Activated CD4-positive, alpha-beta memory T cell treated with anti-CD3 and anti-CD28 coated beads, Interleukin-2, amount 10 ng/mL, durations not matched to agents 7 days and 5 days (primary cell): ENCODE measurements around the gene RPS6KB2. TPM values are rescaled to one million over a fixed set of nuclear protein-coding genes. Genes with fewer than 3 reads are reported as not detected.

Experiments used
- CTCF ChIA-PET: fragments of 350-600 bp; sonication (Branson Sonifier 250); formaldehyde crosslinking; loops from one replicate; lab custom pipeline; 2021; ENCODE audit warnings: antibody characterized with exemption, inconsistent platforms; lab: Charles Lee
- POLR2A ChIA-PET: fragments of 350-600 bp; sonication (Branson Sonifier 250); formaldehyde crosslinking; loops from one replicate; lab custom pipeline; 2021; ENCODE audit warnings: antibody characterized with exemption; lab: Charles Lee
- DNase-seq: peaks from one replicate; pipeline ENCODE4 v3.0.0-alpha.2; 2020
- H3K27ac Mint-ChIP-seq: one replicate; pipeline ENCODE4 v1.8.0; 2021; ENCODE audit warnings: mild to moderate bottlenecking, mixed read lengths
- H3K27me3 Mint-ChIP-seq: one replicate; pipeline ENCODE4 v1.8.0; 2021; ENCODE audit warnings: mixed read lengths
- H3K36me3 Mint-ChIP-seq: one replicate; pipeline ENCODE4 v1.8.0; 2021; ENCODE audit warnings: low read depth, mixed read lengths
- H3K4me1 Mint-ChIP-seq: one replicate; pipeline ENCODE4 v1.8.0; 2021; ENCODE audit warnings: mixed read lengths
- H3K4me3 Mint-ChIP-seq: one replicate; pipeline ENCODE4 v1.8.0; 2021; ENCODE audit warnings: mild to moderate bottlenecking, mixed read lengths
- H3K9me3 Mint-ChIP-seq: one replicate; pipeline ENCODE4 v1.8.0; 2021; ENCODE audit warnings: mixed read lengths
- total RNA-seq, 2 experiments: library from RNA; stranded (reverse); gene quantifications; one replicate each; pipeline ENCODE4 v1.2.3, GENCODE V29; 2021

The RPS6KB2 gene
- total RNA-seq, 2 experiments from 2014 or later: 56.9 to 57.1 TPM

DNA sequence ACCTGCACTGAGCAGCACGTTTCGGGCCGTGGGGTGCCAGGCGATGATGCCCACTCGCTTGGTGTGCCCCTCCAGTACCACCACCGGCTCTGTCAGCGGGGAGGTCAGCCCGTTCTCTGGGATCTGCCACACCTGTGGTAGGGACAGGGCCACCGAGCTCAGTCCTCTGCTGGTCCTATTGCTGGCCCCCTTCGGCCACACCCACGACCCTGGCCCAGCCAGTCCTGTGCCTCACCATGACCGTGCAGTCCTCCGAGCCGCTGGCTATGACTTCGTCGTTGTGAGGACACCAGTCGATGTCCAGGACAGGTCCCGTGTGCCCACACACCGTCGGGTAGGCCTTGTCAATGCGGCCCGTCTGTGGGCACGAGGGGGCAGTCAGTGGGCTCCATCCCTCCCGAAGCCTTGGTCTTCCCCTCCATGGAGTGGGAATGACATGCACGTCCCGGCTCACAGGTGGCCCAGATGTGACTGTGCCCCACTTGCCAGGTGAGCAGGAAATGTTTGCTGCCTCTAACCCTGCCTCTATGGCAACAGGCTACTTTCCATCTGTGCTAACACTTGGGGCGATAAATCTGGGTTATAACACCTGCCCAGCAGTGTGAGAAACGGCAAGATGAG is 13.5 kb downstream of the RPS6KB2 start:
- CTCF ChIA-PET: interaction anchor here (0.9 kb wide), 1 partner anchor 59 kb away, joined by 3 read pairs; no protein-coding TSS in a partner anchor
- POLR2A ChIA-PET: interaction anchor here (1.1 to 15.2 kb wide), 6 partner anchors 9 to 42 kb away, joined by 3 to 361 read pairs (median 85); partner anchors contain the start of genes AIP, PPP1CA, RPS6KB2 and TBC1D10C
- H3K9me3 Mint-ChIP-seq: no peaks in the 10 kb centered on the region
- H3K4me3 Mint-ChIP-seq: peak overlapping the region; percentile 60
- peak overlapping the region; percentile 97 for H3K27ac Mint-ChIP-seq
- peaks cover 70% of the 10 kb centered on the region for H3K4me1 Mint-ChIP-seq
- no peaks in the 10 kb centered on the region for H3K27me3 Mint-ChIP-seq
- DNase-seq: no peak
- H3K36me3 Mint-ChIP-seq: peaks cover 31% of the 10 kb centered on the region

GRCh38 chr11:67442504-67443404 is 14.5 kb downstream of the RPS6KB2 start:
- Mint-ChIP-seq H3K9me3 (no peaks in the 10 kb centered on the region), H3K4me3 (peak overlapping the region; percentile 60), H3K36me3 (peaks cover 24% of the 10 kb centered on the region), H3K27me3 (no peaks in the 10 kb centered on the region), H3K27ac (peak overlapping the region; percentile 97), H3K4me1 (peaks cover 78% of the 10 kb centered on the region)
- ChIA-PET CTCF (no interaction called here), POLR2A (interaction anchor here (1.1 to 1.4 kb wide), 4 partner anchors 14 to 35 kb away, joined by 3 to 5 read pairs (median 4); partner anchors contain the start of gene RPS6KB2)
- no peak for DNase-seq

GRCh38 chr11:67445515-67445914 is 17.2 kb downstream of the RPS6KB2 start:
- peaks cover 2% of the 10 kb centered on the region for H3K27me3 Mint-ChIP-seq
- peak overlapping the region; percentile 82 for H3K27ac Mint-ChIP-seq
- H3K4me1 Mint-ChIP-seq: peaks cover 72% of the 10 kb centered on the region
- no peaks in the 10 kb centered on the region for H3K9me3 Mint-ChIP-seq
- CTCF ChIA-PET: no interaction called here
- no peak for DNase-seq
- peaks cover 4% of the 10 kb centered on the region for H3K36me3 Mint-ChIP-seq
- POLR2A ChIA-PET: interaction anchor here (1.0 to 1.9 kb wide), 4 partner anchors 9 to 59 kb away, joined by 3 to 13 read pairs (median 6); partner anchors contain the start of genes PITPNM1 and PTPRCAP
- peak overlapping the region; percentile 9 for H3K4me3 Mint-ChIP-seq

DNA sequence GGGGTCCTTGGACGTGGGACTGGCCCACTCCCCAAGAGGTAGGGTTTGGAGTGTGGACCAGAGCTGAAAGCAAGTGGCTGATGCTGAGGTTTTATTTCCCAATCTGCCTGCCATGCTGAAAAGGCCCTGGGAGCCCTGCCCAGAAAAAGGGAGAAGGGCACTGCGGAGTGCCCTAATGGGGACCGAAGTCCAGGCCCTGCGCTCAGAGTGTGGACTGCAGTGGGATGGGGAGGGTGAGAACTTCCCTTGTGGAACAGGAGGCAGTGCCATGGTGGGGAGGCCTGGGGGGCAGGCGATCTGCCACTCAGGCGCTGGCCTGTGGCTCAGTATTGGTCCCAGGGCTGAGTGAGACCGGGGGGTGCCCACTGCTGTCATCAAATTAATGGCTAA is 19.9 kb downstream of the RPS6KB2 start:
- Mint-ChIP-seq H3K4me3 (no peak overlapping the region), H3K9me3 (no peaks in the 10 kb centered on the region), H3K27ac (peak overlapping the region; percentile 47), H3K27me3 (peaks cover 5% of the 10 kb centered on the region), H3K36me3 (no peaks in the 10 kb centered on the region), H3K4me1 (peaks cover 52% of the 10 kb centered on the region)
- no peak for DNase-seq
- CTCF ChIA-PET: interaction anchor here (1.0 kb wide), 1 partner anchor 9 kb away, joined by 3 read pairs; no protein-coding TSS in a partner anchor
- POLR2A ChIA-PET: interaction anchor here (1.0 to 5.5 kb wide), 5 partner anchors 10 to 20 kb away, joined by 3 to 59 read pairs (median 4); partner anchors contain the start of genes PTPRCAP and RPS6KB2

- Mint-ChIP-seq H3K36me3 (no peaks in the 10 kb centered on the region), H3K27me3 (peaks cover 5% of the 10 kb centered on the region), H3K4me1 (peaks cover 48% of the 10 kb centered on the region), H3K27ac (no peak overlapping the region), H3K9me3 (no peaks in the 10 kb centered on the region), H3K4me3 (no peak overlapping the region)
- ChIA-PET CTCF (interaction anchor here (0.9 kb wide), 1 partner anchor 48 kb away, joined by 3 read pairs; the partner anchor contains the start of gene PPP1CA), POLR2A (interaction anchor here (1.1 to 5.5 kb wide), 4 partner anchors 11 to 21 kb away, joined by 3 to 59 read pairs (median 6); partner anchors contain the start of genes PTPRCAP and RPS6KB2)
- DNase-seq: no peak
Observed at GRCh38 chr11:67449116-67449844, 21.0 kb downstream of the RPS6KB2 start.

DNA sequence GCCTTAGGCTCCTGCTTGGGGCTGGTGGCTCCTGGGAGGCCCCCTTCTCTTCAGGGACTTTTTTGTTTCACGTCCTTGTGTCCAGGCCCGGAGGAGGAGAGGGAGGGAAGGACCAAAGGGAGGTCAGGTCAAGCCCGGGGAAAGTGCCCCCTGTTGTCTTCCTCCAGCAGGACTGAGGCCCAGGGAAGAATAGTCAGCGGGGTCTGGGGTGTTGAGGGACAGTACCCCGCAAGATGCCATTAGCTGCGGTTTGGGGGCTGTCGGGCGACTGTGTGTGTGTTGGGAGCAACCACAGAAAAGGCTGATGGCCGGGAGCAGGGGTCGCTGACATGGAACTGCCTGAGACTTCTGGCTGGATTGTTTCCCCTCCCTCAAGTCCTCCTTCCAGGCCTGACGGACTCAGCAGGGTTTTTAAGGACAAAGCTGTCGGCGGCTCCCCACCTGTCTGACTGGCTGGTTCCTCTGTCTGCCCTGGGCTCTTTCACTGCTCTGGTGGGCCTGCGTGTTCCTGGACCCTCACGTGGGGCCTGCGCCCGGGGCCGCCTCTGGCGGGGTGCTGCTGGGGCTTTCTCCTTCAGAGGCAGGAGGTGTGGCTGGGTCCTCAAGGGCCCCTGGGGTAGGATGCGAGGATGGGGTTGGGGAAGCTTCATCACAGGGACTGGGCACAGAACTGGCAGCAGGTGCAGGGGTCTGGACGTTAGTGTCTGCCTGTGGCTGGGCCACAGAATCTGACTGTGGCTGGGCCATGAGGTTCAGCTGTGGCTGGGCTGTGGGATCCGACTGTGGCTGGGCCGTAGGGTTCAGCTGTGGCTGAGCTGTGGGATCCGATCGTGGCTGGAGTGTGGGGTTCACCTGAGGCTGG is 22.7 kb downstream of the RPS6KB2 start:
- no peak overlapping the region for H3K27ac Mint-ChIP-seq
- no peak overlapping the region for H3K4me3 Mint-ChIP-seq
- no peaks in the 10 kb centered on the region for H3K36me3 Mint-ChIP-seq
- H3K9me3 Mint-ChIP-seq: no peaks in the 10 kb centered on the region
- H3K4me1 Mint-ChIP-seq: peaks cover 30% of the 10 kb centered on the region
- ChIA-PET POLR2A (interaction anchor here (0.9 to 5.5 kb wide), 8 partner anchors 9 to 133 kb away, joined by 3 to 59 read pairs (median 6); partner anchors contain the start of genes AIP, PTPRCAP and TMEM134), CTCF (no interaction called here)
- no peak for DNase-seq
- H3K27me3 Mint-ChIP-seq: peaks cover 5% of the 10 kb centered on the region

GRCh38 chr11:67451658-67451976 is 23.3 kb downstream of the RPS6KB2 start:
- no peaks in the 10 kb centered on the region for H3K9me3 Mint-ChIP-seq
- POLR2A ChIA-PET: interaction anchor here (1.0 to 5.5 kb wide), 6 partner anchors 11 to 33 kb away, joined by 3 to 59 read pairs (median 6); partner anchors contain the start of genes AIP, PTPRCAP and TMEM134
- H3K4me3 Mint-ChIP-seq: no peak overlapping the region
- H3K36me3 Mint-ChIP-seq: no peaks in the 10 kb centered on the region
- peaks cover 5% of the 10 kb centered on the region for H3K27me3 Mint-ChIP-seq
- no peak for DNase-seq
- peaks cover 24% of the 10 kb centered on the region for H3K4me1 Mint-ChIP-seq
- CTCF ChIA-PET: no interaction called here
- no peak overlapping the region for H3K27ac Mint-ChIP-seq

DNA sequence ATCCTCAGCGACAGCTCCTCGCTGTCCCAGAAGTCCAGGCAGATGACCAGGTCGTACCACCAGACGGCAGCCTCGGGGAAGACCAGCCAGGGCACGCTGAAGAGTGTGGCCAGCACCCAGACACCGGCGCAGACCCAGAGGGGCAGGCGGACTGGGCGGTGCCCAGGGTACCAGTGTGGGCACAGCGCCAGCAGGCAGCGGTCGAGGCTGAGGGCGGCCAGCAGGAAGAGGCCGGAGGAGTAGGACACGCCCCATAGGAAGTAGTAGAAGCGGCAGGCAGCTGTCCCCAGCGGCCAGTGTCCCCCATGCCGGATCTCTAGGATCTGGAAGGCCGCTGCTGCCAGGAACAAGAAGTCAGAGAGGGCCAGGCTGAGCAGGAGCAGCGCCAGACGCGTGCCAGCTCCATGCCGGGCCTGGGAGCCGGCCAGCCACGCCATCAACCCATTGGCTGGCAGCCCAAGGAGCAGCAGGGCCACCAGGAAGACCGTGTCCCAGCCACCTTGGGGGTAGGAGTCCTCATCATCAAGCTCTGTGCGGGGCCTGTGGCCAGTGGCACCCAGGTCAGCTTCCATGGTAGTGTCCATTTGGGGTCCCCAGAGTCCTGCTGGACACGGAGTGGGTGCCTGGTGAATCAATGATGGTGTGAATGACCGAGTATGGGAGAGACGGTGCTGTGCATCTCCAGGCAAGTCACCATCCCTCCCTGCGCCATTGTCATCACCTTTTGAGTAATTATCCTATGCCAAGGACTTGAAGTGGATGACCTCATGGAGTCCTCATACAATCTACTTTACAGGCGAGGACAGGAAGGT is 24.1 kb downstream of the RPS6KB2 start, which contains the start of gene GPR152:
GPR152 (minus strand) TSS at position 589 of the 812 bp plus-strand sequence; CDS start at position 584, 5 bp downstream.
- Mint-ChIP-seq H3K27ac (no peak within 1 kb of the TSS), H3K9me3 (no peaks in the 10 kb centered on the region), H3K27me3 (peaks cover 5% of the 10 kb centered on the region), H3K4me3 (no peak within 1 kb of the TSS), H3K4me1 (peaks cover 18% of the 10 kb centered on the region), H3K36me3 (no peaks in the 10 kb centered on the region)
- ChIA-PET CTCF (no interaction called here), POLR2A (interaction anchor here (1.0 to 5.5 kb wide), 5 partner anchors 13 to 34 kb away, joined by 3 to 59 read pairs (median 4); partner anchors contain the start of genes AIP, PTPRCAP and TMEM134)
- DNase-seq: no peak

DNA sequence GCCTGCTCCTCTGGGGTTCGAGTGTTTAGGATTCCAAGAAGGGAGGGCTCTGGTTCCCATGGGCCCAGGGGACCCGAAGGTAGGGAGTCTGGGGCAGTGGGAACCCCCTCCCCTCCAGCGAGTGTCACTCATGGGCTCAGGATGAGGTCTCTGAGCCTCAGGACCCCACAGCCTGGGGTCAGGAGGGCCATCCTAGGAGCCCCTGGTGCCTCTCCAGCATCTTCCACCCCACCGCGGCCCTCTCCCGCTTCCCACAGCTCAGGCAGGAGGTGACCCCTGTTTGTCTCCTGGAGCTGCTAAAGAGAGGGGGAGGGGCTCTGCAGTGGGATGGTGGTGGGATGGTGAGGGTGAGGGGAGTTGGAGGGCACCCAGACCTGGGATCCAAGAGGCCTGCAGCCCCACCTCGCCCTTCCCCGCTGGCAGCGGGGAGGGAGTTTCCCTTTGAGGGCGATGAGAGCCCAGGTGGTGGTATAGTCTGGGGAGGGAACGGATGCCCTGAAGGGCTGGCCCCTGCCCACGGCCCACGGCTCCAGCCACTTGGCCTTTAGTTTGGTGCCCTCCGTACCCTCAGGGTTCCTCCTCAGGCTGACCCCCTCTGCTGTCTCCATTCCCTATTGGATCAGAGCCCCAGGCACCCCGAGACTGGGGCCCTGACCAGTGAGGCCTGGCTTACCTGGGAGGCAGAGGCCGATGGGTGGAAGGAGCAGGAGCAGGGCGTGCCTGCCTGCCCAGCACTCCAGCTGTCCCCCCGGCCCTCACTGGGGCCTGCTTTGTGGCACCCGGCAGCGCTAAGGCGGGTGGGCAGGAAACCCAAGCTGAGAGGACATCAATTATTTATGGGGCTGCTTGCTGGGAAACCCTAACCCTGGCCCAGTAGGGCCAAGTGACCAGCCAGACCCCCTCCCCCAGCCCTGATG is 25.8 kb downstream of the RPS6KB2 start:
- Mint-ChIP-seq H3K4me3 (no peak overlapping the region), H3K9me3 (no peaks in the 10 kb centered on the region), H3K27me3 (peaks cover 5% of the 10 kb centered on the region), H3K36me3 (no peaks in the 10 kb centered on the region), H3K27ac (no peak overlapping the region), H3K4me1 (peaks cover 7% of the 10 kb centered on the region)
- ChIA-PET POLR2A (no interaction called here), CTCF (no interaction called here)
- DNase-seq: no peak

DNA sequence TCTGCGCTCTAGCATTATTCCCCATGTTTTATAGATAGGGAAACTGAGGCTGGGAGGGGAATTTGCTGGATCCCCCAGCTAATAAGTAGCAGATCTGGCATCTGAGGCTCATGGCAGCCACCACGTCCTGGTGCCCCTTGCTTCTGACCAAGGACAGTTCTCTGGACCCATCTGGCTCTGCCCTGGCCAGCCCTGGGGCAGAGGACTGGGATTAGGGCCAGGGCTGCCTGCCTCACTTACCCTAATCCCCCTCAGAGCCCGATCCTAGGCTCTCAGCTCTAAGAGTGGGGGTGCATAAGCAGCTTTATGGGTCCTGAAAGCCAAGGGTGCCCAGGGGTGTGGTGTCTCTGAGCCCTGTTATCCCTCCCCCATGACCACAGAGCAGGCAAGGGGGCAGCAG is 26.8 kb downstream of the RPS6KB2 start, which contains the start of gene CABP4:
CABP4 (plus strand) TSS at position 301 of the 400 bp plus-strand sequence; CDS start at position 371, 70 bp downstream.
- peaks cover 6% of the 10 kb centered on the region for H3K4me1 Mint-ChIP-seq
- no peak within 1 kb of the TSS for H3K4me3 Mint-ChIP-seq
- no peak for DNase-seq
- no peak within 1 kb of the TSS for H3K27ac Mint-ChIP-seq
- CTCF ChIA-PET: no interaction called here
- no peaks in the 10 kb centered on the region for H3K9me3 Mint-ChIP-seq
- no peaks in the 10 kb centered on the region for H3K36me3 Mint-ChIP-seq
- POLR2A ChIA-PET: no interaction called here
- peaks cover 6% of the 10 kb centered on the region for H3K27me3 Mint-ChIP-seq
